Measurements from ENCODE around the gene WAC. TPM values are rescaled to one million over a fixed set of nuclear protein-coding genes. Genes with fewer than 3 reads are reported as not detected.
A peak's percentile ranks its signal among the peaks of the same experiment; 100 is the strongest.
"Not testable (repeated sequence)": the region's sequence is repeated elsewhere in the genome, so short reads cannot be mapped to it uniquely, and the experiment has no call there.

The WAC gene
- total RNA-seq, 1 donor from 2014 or later = 97.7 TPM

DNA sequence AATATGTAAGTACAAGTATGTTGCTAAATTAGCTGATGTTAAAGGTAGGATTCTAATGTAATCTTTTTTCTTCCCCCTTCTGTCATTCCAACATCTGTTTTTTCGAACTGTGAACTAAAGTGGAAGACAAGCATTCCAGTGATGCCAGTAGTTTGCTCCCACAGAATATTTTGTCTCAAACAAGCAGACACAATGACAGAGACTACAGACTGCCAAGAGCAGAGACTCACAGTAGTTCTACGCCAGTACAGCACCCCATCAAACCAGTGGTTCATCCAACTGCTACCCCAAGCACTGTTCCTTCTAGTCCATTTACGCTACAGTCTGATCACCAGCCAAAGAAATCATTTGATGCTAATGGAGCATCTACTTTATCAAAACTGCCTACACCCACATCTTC lies 62.7 kb downstream of the WAC start:
- peaks cover 45% of the 10 kb centered on the region for H3K4me1 Mint-ChIP-seq (ENCODE audit: low read depth)
- DNase-seq (ENCODE audit: low spot score) = no peak
- no peak overlapping the region for H3K4me3 Mint-ChIP-seq (ENCODE audit: unreplicated experiment)
- H3K27ac Mint-ChIP-seq (ENCODE audit: unreplicated experiment) = peak overlapping the region; percentile 71
- no peaks in the 10 kb centered on the region for H3K27me3 Mint-ChIP-seq (ENCODE audit: low read depth)
- H3K9me3 Mint-ChIP-seq (ENCODE audit: low read depth) = no peaks in the 10 kb centered on the region
- TF ChIP-seq, protein P1, sequence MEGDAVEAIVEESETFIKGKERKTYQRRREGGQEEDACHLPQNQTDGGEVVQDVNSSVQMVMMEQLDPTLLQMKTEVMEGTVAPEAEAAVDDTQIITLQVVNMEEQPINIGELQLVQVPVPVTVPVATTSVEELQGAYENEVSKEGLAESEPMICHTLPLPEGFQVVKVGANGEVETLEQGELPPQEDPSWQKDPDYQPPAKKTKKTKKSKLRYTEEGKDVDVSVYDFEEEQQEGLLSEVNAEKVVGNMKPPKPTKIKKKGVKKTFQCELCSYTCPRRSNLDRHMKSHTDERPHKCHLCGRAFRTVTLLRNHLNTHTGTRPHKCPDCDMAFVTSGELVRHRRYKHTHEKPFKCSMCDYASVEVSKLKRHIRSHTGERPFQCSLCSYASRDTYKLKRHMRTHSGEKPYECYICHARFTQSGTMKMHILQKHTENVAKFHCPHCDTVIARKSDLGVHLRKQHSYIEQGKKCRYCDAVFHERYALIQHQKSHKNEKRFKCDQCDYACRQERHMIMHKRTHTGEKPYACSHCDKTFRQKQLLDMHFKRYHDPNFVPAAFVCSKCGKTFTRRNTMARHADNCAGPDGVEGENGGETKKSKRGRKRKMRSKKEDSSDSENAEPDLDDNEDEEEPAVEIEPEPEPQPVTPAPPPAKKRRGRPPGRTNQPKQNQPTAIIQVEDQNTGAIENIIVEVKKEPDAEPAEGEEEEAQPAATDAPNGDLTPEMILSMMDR (IDR thresholded peaks at IDR 0.05) = no peak
- peaks cover 19% of the 10 kb centered on the region for H3K36me3 Mint-ChIP-seq (ENCODE audit: low read depth)

DNA sequence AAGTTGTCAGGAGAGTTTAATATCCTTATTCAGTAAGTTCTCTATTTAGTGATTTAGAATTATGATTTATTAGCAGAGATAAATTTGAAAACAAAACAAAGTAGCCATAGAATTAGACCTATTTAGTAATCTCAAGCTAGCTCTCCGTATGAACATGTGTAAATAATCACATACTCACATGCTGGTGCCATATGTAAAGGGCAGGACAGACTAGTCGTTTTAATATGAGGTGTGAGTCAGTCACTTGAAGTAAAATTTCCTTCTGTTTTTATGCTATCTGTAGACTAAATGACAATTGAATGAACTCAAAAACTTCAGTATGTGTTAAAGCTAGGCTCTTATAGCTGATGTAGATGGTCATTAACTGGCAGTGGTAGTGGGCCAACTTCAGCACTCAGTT lies 67.1 kb downstream of the WAC start:
- H3K9me3 Mint-ChIP-seq (ENCODE audit: low read depth) = no peaks in the 10 kb centered on the region
- TF ChIP-seq, protein P1 (IDR thresholded peaks at IDR 0.05) = no peak
- no peak overlapping the region for H3K4me3 Mint-ChIP-seq (ENCODE audit: unreplicated experiment)
- H3K27ac Mint-ChIP-seq (ENCODE audit: unreplicated experiment) = no peak overlapping the region
- H3K27me3 Mint-ChIP-seq (ENCODE audit: low read depth) = no peaks in the 10 kb centered on the region
- peaks cover 30% of the 10 kb centered on the region for H3K4me1 Mint-ChIP-seq (ENCODE audit: low read depth)
- DNase-seq (ENCODE audit: low spot score) = no peak
- H3K36me3 Mint-ChIP-seq (ENCODE audit: low read depth) = peaks cover 2% of the 10 kb centered on the region

DNA sequence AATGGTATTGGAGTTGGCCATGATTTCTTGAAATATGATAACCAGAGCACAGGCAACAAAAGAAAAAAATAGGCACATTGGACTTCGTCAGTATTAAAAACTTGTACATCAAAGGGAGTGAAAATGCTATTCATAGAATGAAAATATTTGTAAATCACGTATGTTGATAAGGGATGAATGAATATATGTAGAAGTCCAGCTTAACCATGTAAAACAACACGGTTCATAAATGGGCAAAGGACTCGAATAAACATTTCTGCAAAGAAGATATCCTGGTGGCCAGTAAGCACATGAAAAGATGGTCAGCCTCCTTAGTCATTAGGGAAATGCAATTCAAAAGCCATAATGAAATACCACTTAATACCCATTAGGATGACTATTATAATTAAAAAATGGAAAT lies 68.1 kb downstream of the WAC start:
- H3K36me3 Mint-ChIP-seq (ENCODE audit: low read depth) = peaks cover 2% of the 10 kb centered on the region
- H3K27ac Mint-ChIP-seq (ENCODE audit: unreplicated experiment) = no peak overlapping the region
- H3K4me3 Mint-ChIP-seq (ENCODE audit: unreplicated experiment) = no peak overlapping the region
- no peaks in the 10 kb centered on the region for H3K27me3 Mint-ChIP-seq (ENCODE audit: low read depth)
- TF ChIP-seq, protein P1 (IDR thresholded peaks at IDR 0.05) = no peak
- H3K9me3 Mint-ChIP-seq (ENCODE audit: low read depth) = no peaks in the 10 kb centered on the region
- peaks cover 25% of the 10 kb centered on the region for H3K4me1 Mint-ChIP-seq (ENCODE audit: low read depth)
- no peak for DNase-seq (ENCODE audit: low spot score)

DNA sequence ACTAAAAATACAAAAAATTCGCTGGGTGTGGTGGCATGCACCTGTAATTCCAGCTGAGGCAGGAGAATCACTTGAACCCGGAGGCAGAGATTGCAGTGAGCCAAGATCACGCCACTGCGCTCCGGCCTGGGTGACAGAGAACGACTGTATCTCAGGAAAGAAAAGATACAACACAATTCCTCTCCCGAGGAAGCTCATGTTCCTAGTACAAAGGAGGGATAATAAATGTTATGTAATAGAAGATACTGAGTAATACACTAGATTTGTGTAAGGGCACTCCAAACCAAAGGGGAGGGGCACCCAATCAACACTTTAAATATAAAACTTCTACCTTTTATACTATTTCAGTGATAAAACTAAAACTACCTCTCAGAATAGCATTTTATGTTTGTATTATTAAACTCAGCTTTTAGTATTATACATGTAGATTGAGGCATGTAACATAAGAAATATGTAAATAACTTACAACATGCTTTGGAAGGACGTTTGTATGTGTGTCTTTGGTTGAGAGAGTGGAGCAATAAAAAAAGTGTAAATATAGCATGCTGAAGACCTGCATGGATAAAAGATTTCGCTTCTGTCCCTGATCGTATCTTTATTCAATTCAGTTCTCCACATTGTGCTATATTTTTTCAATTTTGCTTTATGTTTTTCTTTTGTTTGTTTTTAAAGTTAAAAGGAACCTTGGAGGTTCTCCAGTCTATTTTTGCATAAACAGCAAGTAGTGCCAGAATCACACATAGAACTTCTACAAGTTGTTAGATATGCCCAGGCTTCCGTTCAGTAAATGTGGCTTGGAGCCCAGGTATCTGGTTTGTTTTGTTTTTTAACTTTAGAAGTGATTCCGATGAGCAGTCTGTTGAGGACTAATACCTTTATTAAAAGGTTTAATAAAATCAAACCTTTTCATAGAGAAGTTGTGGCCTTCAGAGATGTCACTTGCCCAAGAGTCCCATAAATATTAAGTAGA lies 71.9 kb downstream of the WAC start:
- peak overlapping the region; percentile 33 for H3K27ac Mint-ChIP-seq (ENCODE audit: unreplicated experiment)
- H3K4me3 Mint-ChIP-seq (ENCODE audit: unreplicated experiment) = no peak overlapping the region
- DNase-seq (ENCODE audit: low spot score) = no peak
- H3K4me1 Mint-ChIP-seq (ENCODE audit: low read depth) = peaks cover 20% of the 10 kb centered on the region
- H3K27me3 Mint-ChIP-seq (ENCODE audit: low read depth) = no peaks in the 10 kb centered on the region
- no peaks in the 10 kb centered on the region for H3K9me3 Mint-ChIP-seq (ENCODE audit: low read depth)
- H3K36me3 Mint-ChIP-seq (ENCODE audit: low read depth) = peaks cover 6% of the 10 kb centered on the region
- TF ChIP-seq, protein P1 (IDR thresholded peaks at IDR 0.05) = no peak

DNA sequence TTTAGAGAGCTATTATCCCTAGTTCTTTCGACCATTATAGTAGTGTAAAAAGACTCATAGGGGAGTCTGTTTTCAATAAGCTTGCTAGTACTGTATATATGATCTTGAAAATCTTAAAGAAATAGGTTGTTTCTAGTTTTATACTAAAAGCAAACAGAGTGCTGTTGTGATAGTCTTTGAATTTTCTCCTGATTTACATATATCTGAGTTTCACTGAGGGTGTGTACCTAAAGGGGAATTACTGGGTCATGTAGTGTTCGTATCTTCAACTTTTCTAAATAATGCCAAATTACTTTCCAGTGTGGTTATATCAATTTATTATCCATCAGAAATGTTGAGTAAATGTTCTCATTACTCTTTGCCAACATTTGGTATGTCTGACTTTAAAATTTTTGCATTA lies 73.7 kb downstream of the WAC start:
- Mint-ChIP-seq H3K36me3 (ENCODE audit: low read depth) (peaks cover 13% of the 10 kb centered on the region), H3K4me3 (ENCODE audit: unreplicated experiment) (no peak overlapping the region), H3K9me3 (ENCODE audit: low read depth) (no peaks in the 10 kb centered on the region), H3K4me1 (ENCODE audit: low read depth) (peaks cover 21% of the 10 kb centered on the region), H3K27me3 (ENCODE audit: low read depth) (no peaks in the 10 kb centered on the region), H3K27ac (ENCODE audit: unreplicated experiment) (no peak overlapping the region)
- TF ChIP-seq, protein P1 (IDR thresholded peaks at IDR 0.05) = no peak
- no peak for DNase-seq (ENCODE audit: low spot score)

DNA sequence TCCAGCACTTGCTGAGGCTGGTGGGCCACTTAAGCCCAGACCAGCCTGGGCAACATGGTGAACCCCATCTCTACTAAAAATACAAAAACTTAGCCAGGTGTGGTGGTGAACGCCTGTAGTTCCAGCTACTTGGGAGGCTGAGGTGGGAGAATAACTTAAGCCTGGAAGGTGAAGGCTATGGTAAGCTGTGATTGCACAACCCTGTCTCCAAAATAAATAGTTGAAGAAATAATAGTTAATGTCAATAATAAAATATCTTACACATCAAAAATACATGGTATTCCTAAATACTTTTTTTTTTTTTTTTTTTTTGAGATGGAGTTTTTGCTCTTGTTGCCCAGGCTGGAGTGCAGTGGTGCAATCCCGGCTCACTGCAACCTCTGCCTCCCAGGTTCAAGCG lies 76.7 kb downstream of the WAC start:
- H3K27ac Mint-ChIP-seq (ENCODE audit: unreplicated experiment); H3K9me3 Mint-ChIP-seq (ENCODE audit: low read depth): not testable (repeated sequence)
- H3K36me3 Mint-ChIP-seq (ENCODE audit: low read depth) = peaks cover 30% of the 10 kb centered on the region

More for the DNA sequence above, 76.7 kb downstream of the WAC start:
- peaks cover 31% of the 10 kb centered on the region for H3K4me1 Mint-ChIP-seq (ENCODE audit: low read depth)
- H3K27me3 Mint-ChIP-seq (ENCODE audit: low read depth); H3K4me3 Mint-ChIP-seq (ENCODE audit: unreplicated experiment); DNase-seq (ENCODE audit: low spot score): not testable (repeated sequence)

Data from chondrocyte (in vitro differentiated cells).